Thymus (tissue), 11 donors: ENCODE measurements around the gene WWP2. TPM values are rescaled to one million over a fixed set of nuclear protein-coding genes. Genes with fewer than 3 reads are reported as not detected.

ENCODE experiments used
- DNase-seq, 9 donors: peaks; one replicate each; pipeline ENCODE4 v3.0.0-alpha.2; 2013; ENCODE audit warnings: low spot score in 9 of 9, low read depth in 6 of 9, missing footprints in 1 of 9
- H3K27ac ChIP-seq, 2 donors: one replicate each; pipeline ENCODE4 v1.5.1; 2013; ENCODE audit warnings: control low read depth in 1 of 2, low read depth in 1 of 2, low read length in 1 of 2, mild to moderate bottlenecking in 1 of 2, moderate library complexity in 1 of 2
- H3K27me3 ChIP-seq, 2 donors: one replicate each; pipeline ENCODE4 v1.5.1; 2013; ENCODE audit warnings: low read length in 1 of 2; ENCODE audit not compliant: control insufficient read depth in 2 of 2, insufficient read depth in 1 of 2
- H3K36me3 ChIP-seq, 2 donors: one replicate each; pipeline ENCODE4 v1.5.1; 2013; ENCODE audit warnings: low read length in 1 of 2, mild to moderate bottlenecking in 1 of 2, moderate library complexity in 1 of 2; ENCODE audit not compliant: control insufficient read depth in 2 of 2, insufficient read depth in 2 of 2
- H3K4me1 ChIP-seq, 2 donors: one replicate each; pipeline ENCODE4 v1.5.1; 2013; ENCODE audit warnings: low read length in 2 of 2; ENCODE audit not compliant: control insufficient read depth in 2 of 2, insufficient read depth in 2 of 2
- H3K4me3 ChIP-seq, 2 donors: one replicate each; pipeline ENCODE4 v1.5.1; 2013; ENCODE audit warnings: low read length in 2 of 2, control low read depth in 1 of 2, mild to moderate bottlenecking in 1 of 2
- H3K9me3 ChIP-seq, 2 donors: one replicate each; pipeline ENCODE4 v1.5.1; 2013; ENCODE audit warnings: low read length in 1 of 2, mild to moderate bottlenecking in 1 of 2; ENCODE audit not compliant: control insufficient read depth in 2 of 2, insufficient read depth in 1 of 2
- WGBS: extraction: QIAGEN DNeasy Blood & Tissue Kit; methylation state at CpG from one replicate; pipeline ENCODE4 v1.1.7; 2013; 5-methylcytosine and 5-hydroxymethylcytosine counted together
- polyA plus RNA-seq: library from polyadenylated mRNA; stranded (reverse); fragments of 200-250 nt; gene quantifications from one replicate; pipeline ENCODE4 v1.2.3, GENCODE V29; 2013
- total RNA-seq: library from RNA; stranded (reverse); fragments of 120-200 nt; gene quantifications from one replicate; pipeline ENCODE4 v1.2.4, GENCODE V29; 2013
- donor health status: healthy.

Gene WWP2
- total and polyA plus RNA-seq, 2 donors = 13.5 to 21.1 TPM

DNA sequence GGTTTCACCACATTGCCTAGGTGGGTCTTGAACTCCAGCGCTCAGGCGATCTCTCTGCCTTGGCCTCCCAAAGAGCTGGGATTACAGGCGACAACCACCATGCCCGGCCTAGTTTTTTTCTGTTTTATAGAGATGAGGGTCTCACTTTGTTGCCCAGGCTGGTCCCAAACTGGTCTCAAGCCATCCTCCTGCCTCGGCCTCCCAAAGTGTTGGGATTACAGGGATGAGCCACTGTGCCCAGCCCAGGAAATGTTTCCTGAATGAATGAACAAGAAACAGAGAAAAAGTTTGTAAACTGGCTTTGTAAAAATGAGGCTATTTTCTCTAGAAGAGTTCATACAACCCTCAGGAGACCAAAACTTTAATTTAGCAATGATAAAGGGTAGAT is 68.0 kb downstream of the WWP2 start:
- no peak for DNase-seq
- 97% methylated on average over 5 of the region's 5 CpGs for WGBS
- Histone ChIP-seq H3K4me1 (no peaks in the 10 kb centered on the region), H3K9me3 (no peaks in the 10 kb centered on the region), H3K27ac (no peak overlapping the region), H3K4me3 (no peak overlapping the region), H3K36me3 (peaks cover 6 to 16% of the 10 kb centered on the region in 2 donors), H3K27me3 (no peaks in the 10 kb centered on the region)

DNA sequence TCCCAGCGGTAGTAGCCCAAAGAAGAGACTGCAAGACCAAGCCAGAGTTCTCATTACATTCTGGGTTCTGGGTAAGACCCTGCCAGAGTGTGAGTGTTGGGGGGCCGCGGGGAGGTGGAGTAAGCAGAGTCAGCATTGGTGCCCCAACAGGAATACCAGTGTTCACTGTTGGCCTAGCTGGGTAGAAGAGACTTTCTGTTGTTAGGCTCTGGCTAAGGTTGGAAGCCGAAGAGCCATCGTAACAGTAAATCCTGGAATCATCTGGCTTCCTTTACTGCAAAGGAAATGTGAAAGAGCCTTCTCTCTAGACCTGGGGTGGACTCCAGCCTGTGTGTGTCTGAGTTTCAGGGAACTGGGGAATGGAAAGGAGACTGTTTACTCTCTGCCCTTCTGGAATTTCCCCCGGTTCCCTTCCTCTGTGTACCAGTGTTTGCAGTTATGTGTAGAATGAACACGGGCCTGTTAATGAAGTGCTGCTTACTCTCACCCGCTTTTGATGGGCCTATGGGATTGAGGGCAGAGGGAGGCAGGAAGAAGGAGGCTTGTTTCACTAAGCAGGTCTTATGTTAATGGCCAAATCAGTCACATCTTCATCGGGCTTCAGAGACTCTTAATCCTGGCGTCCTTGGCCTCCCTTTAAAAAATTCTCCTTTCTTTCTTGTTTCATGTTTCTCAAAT is 68.5 kb downstream of the WWP2 start:
- H3K36me3 ChIP-seq = peaks cover 6 to 16% of the 10 kb centered on the region in 2 donors
- H3K27me3 ChIP-seq = no peaks in the 10 kb centered on the region
- no peaks in the 10 kb centered on the region for H3K4me1 ChIP-seq
- no peak overlapping the region for H3K27ac ChIP-seq
- WGBS = 86% methylated on average over 10 of the region's 10 CpGs
- no peaks in the 10 kb centered on the region for H3K9me3 ChIP-seq
- no peak for DNase-seq
- H3K4me3 ChIP-seq = no peak overlapping the region

DNA sequence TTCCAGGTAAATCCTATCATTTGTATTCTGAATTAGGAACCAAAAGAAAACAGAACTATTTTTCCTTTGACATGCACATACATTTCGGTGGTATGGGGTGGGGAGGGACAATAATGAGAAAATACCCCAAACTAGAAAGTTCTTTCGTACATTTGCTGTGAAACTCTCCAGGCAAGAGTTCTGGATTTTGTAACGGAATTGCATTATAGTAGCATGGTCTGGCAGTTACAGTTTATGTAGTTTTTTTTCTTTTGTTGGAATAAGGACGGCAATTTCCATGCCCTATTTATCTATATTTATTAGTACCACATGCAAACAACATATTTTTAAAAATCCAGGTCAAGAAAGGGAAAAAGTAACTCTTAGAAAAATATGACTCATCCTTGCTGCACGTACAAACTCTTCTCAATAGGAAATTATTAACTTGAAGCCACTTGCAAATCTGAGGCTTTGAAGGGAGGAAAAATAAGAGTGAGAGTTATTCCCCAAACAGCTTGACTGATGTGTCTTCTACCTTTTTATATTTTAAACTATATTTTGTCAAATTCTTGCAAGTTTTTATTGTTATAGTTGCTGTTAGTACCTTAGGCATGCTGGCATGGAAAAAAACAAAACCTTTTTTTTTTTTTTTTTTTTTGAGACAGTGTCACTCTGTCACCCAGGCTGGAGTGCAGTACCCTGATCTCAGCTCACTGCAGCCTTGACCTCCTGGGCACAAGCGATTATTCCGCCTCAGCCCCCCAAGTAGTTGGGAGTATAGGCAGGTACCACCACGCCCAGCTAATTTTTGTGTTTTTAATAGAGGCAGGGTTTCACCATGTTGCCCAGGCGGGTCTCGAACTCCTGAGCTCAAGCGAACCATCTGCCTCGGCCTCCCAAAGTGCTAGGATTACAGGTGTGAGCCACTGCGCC is 69.3 kb downstream of the WWP2 start:
- Histone ChIP-seq H3K27me3 (no peaks in the 10 kb centered on the region), H3K27ac (no peak overlapping the region), H3K36me3 (peaks cover 6 to 16% of the 10 kb centered on the region in 2 donors), H3K4me3 (no peak overlapping the region), H3K4me1 (no peaks in the 10 kb centered on the region), H3K9me3 (no peaks in the 10 kb centered on the region)
- WGBS = 98% methylated on average over 13 of the region's 13 CpGs
- no peak for DNase-seq

DNA sequence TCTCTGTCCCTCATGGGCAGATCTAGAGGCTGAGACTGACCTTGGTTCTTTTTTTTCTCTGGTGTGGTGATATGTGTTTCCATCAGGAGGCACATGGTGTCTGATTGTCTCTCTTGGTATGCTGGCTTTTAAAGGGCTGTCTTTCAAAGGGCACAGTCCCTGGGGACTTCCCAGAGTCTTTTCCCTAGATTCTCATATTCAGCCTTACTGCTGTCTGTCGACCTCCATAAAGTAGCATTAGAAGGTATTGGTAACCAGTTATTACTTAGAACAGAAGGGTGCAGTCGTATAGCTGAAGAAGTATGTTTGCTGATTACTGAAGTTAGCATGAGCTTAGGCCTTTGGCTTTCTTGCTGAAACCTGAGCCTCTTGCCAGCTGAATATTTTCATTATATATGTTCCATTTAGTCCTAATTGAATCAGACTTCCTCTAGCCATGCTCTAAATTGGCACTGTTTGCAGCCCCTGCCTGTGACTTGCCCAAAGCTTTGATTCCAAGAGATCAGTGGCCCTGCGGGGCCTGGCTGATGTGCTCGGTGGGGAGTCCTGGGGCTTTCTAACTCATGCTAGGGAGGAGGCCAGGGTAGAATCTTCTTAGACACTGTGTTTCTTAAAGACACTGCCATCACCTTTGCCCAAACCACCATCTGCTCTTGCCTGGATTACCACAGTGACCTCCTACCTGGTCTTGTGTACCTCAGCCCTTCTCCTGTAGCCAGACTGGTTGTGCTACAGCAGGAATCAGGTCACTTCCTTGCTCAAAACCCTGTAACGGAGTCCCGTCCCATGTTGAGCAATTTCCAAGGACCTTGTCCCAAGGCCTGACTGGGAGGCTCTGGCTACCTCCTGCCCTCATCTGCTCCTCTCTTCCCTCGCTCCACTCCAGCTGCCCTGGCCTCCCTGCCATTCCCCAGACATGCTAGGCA is 71.5 kb downstream of the WWP2 start:
- H3K4me1 ChIP-seq = no peaks in the 10 kb centered on the region
- 82% methylated on average over 7 of the region's 7 CpGs for WGBS
- no peak for DNase-seq
- no peak overlapping the region for H3K27ac ChIP-seq
- H3K36me3 ChIP-seq = peaks cover 8 to 10% of the 10 kb centered on the region in 2 donors
- no peaks in the 10 kb centered on the region for H3K27me3 ChIP-seq
- no peak overlapping the region for H3K4me3 ChIP-seq
- H3K9me3 ChIP-seq = no peaks in the 10 kb centered on the region

DNA sequence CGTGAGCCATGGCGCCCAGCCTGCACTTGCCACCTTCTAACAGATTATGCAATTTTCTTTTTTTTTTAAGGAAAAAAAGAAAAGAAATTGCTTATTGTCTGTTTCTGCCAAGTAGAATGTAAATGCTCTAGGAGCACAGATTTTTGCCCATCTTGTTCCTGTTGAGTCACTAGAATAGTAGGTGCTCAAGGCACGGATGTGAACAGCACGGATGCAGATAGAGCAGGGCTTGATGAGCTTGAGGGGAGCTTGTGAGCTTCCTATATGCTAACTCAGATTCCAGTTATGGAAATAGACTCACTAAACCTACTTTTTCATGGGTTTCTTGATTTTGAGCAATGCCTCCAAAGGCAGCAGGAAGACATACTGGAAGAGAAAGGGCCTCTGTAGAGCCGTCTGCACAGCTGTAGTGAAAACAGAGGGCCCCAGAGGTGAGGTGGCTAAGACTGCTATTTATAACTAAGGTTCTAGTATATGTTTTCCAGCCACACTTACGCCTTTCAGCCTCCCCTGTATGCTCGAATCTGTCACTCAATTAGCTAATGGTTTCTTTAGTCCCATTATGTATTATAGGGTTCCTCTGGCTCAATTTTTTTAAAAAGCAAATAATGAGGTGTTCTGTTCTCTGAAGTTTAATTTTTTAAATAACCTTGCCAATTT is 72.8 kb downstream of the WWP2 start:
- 97% methylated on average over 7 of the region's 7 CpGs for WGBS
- Histone ChIP-seq H3K36me3 (peaks cover 2 to 10% of the 10 kb centered on the region in 2 donors), H3K4me3 (no peak overlapping the region), H3K27me3 (no peaks in the 10 kb centered on the region), H3K27ac (no peak overlapping the region), H3K4me1 (no peaks in the 10 kb centered on the region), H3K9me3 (no peaks in the 10 kb centered on the region)
- no peak for DNase-seq

DNA sequence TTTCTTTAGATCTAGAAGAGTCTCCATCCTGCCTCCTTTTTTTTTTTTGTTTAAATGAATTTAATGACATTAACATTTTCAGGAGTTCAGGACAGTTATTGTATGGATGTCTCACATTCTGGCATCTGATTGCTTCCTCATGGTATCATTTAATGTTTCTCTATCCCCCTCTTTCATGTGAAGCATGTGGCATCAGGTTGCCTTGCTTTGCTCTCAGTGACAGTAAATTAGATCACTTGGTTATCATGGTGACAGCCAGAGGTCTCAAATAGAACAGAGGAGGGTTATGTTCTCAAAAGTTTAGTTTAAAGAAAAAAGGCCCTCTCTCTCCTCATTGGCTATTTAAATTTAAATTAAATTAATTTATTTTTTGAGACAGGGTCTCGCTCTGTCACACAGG is 74.1 kb downstream of the WWP2 start:
- Histone ChIP-seq H3K27me3 (no peaks in the 10 kb centered on the region), H3K9me3 (no peaks in the 10 kb centered on the region), H3K4me1 (no peaks in the 10 kb centered on the region), H3K36me3 (peaks cover 5 to 15% of the 10 kb centered on the region in 2 donors), H3K4me3 (no peak overlapping the region), H3K27ac (no peak overlapping the region)
- WGBS = 100% methylated on average over 1 of the region's 1 CpG
- DNase-seq = no peak

DNA sequence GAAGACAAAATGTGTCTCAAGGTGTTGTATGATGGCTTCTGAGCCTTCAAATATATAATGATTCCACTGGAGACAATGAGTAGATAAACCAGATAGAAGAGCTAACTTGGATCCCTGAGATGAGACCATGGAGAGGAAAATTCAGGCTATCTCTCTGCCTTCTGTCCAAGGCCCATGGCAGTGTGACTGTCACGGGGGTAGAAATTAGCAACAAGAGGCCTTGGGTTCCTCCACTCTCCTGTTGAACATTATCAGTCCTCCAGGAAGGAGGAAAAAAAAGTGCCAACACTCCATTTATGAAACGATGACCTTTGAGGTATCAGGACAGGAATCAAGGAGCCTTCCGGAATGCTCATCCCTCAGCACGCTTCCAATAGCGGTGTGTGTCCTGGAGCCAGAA is 75.2 kb downstream of the WWP2 start:
- H3K9me3 ChIP-seq = no peaks in the 10 kb centered on the region
- WGBS = 98% methylated on average over 5 of the region's 5 CpGs
- H3K4me3 ChIP-seq = no peak overlapping the region
- no peaks in the 10 kb centered on the region for H3K27me3 ChIP-seq
- H3K27ac ChIP-seq = no peak overlapping the region
- H3K36me3 ChIP-seq = peaks cover 12 to 23% of the 10 kb centered on the region in 2 donors
- DNase-seq = no peak
- H3K4me1 ChIP-seq = no peaks in the 10 kb centered on the region

DNA sequence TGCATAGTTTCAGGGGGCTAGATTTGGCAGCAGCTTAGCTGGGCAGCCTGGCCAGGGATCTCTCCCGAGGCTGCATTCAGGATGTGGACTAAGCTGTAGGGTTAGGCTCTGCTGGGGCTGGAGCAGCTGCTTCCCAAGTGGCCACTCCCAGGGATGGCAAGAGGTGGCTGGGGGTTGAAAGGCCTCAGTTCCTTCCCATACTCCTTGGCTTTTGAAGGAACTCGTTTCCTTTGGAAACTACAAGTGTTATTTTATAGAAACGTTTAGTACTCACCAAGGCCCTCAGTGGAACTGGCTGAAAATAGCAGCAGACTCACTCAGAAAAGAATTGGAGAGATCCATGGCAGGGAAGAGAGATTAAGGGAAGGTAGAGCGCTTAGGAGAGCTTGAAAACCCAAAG is 76.4 kb downstream of the WWP2 start:
- Histone ChIP-seq H3K4me1 (no peaks in the 10 kb centered on the region), H3K27ac (no peak overlapping the region), H3K27me3 (no peaks in the 10 kb centered on the region), H3K9me3 (no peaks in the 10 kb centered on the region), H3K36me3 (peaks cover 12 to 24% of the 10 kb centered on the region in 2 donors), H3K4me3 (no peak overlapping the region)
- 95% methylated on average over 4 of the region's 4 CpGs for WGBS
- no peak for DNase-seq
